Measurements from ENCODE around the gene HAPSTR1. TPM values are rescaled to one million over a fixed set of nuclear protein-coding genes. Genes with fewer than 3 reads are reported as not detected.

HAPSTR1 gene
- polyA plus RNA-seq, 1 donor (not counting 4 experiments of a cell fraction or from before 2014, with no cell fraction given), result 46.5 TPM

DNA sequence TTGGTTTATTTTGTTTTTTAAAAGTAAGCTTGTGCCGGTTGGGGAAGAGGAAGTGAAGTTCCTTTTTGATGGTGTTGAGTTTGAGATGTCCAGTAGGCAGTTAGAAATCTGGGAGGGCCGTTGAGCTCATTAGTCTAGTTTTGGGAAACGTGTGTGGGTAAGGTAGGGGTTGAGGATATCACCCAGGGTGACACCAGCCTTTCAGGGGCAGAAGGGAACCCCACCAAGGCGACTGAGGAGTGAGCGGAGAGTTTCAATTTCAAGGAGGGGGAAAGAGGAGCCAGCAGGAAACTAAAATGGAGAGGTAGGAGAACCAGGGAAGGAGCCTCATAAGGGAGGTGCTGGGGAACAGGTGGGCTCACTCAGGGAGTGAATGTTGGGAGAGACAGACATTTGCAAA is 22.7 kb downstream of the HAPSTR1 start:
- Histone ChIP-seq H3K4me3 (ENCODE audit: control insufficient read depth in 2 of 3, extremely low read depth in 1 of 3, insufficient read depth in 2 of 3, low read depth in 1 of 3, low read length in 3 of 3) (no peak overlapping the region), H3K27ac (ENCODE audit: control insufficient read depth, insufficient read depth, low read length) (peak overlapping the region; percentile 15), H3K4me1 (ENCODE audit: control insufficient read depth, extremely low read depth, insufficient read depth, low read length) (peaks cover 59% of the 10 kb centered on the region), H3K9ac (ENCODE audit: control insufficient read depth, extremely low read depth, insufficient read depth, low read length) (no peak overlapping the region), H3K9me3 (ENCODE audit: control insufficient read depth, low read depth, low read length) (no peaks in the 10 kb centered on the region), H3K9me1 (ENCODE audit: control insufficient read depth, extremely low read depth, insufficient read depth, low read length) (peaks cover 4% of the 10 kb centered on the region), H3K79me2 (ENCODE audit: control insufficient read depth, insufficient read depth, low read length) (peaks cover 97% of the 10 kb centered on the region), H2AFZ (ENCODE audit: control insufficient read depth, low read length) (no peak overlapping the region), H4K20me1 (ENCODE audit: control insufficient read depth, extremely low read depth, insufficient read depth, low read length) (peaks cover 37% of the 10 kb centered on the region), H3K4me2 (ENCODE audit: control insufficient read depth, extremely low read depth, insufficient read depth, low read depth, low read length) (no peak overlapping the region), H3K36me3 (ENCODE audit: control insufficient read depth in 2 of 2, extremely low read depth in 1 of 2, insufficient read depth in 2 of 2, low read length in 2 of 2) (peaks cover 21 to 42% of the 10 kb centered on the region in 2 experiments), H3K27me3 (ENCODE audit: control insufficient read depth, extremely low read depth, insufficient read depth, low read length) (no peaks in the 10 kb centered on the region)
- dilution Hi-C loops (cut with MboI; ENCODE audit: extremely low pct_ligation_motif_present, low sequenced_read_pairs), result loop anchor here (25.0 kb wide), 1 partner anchor 177 kb away; no protein-coding TSS in a partner anchor
- TF ChIP-seq, protein P1, sequence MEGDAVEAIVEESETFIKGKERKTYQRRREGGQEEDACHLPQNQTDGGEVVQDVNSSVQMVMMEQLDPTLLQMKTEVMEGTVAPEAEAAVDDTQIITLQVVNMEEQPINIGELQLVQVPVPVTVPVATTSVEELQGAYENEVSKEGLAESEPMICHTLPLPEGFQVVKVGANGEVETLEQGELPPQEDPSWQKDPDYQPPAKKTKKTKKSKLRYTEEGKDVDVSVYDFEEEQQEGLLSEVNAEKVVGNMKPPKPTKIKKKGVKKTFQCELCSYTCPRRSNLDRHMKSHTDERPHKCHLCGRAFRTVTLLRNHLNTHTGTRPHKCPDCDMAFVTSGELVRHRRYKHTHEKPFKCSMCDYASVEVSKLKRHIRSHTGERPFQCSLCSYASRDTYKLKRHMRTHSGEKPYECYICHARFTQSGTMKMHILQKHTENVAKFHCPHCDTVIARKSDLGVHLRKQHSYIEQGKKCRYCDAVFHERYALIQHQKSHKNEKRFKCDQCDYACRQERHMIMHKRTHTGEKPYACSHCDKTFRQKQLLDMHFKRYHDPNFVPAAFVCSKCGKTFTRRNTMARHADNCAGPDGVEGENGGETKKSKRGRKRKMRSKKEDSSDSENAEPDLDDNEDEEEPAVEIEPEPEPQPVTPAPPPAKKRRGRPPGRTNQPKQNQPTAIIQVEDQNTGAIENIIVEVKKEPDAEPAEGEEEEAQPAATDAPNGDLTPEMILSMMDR (optimal IDR thresholded peaks at IDR 0.05 in 1 of 3, IDR thresholded peaks at IDR 0.05 in 1 of 3, conservative IDR thresholded peaks at IDR 0.05 in 1 of 3; ENCODE audit: extremely low read depth in 1 of 3, insufficient read depth in 2 of 3, low read length in 3 of 3), result no peak
- TF ChIP-seq EZH2 (IDR thresholded peaks at IDR 0.05; ENCODE audit: low read length), result no peak
- DNase-seq (ENCODE audit: low read depth, low spot score), result no peak
- FAIRE-seq, result no peak

DNA sequence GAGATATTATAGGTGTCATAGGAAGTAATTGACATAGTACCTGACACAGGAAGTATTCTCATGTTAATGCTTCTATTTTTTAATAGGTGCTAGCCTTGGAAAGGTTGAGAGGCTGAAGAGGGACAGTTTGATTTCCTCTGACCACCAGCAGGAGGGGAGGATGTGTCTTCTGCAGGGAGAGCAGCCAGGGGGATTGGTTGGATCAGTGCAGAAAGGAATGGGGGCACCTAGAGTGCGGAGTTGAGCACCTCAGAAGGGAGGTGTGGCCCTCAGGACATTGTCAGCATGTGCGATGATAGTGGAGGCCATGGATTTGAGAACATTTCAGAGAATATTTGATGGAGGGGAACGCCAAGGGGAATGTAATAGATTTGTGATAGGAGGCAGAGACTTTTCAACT is 23.4 kb downstream of the HAPSTR1 start:
- dilution Hi-C loops (cut with MboI; ENCODE audit: extremely low pct_ligation_motif_present, low sequenced_read_pairs), result loop anchor here (25.0 kb wide), 1 partner anchor 178 kb away; no protein-coding TSS in a partner anchor
- Histone ChIP-seq H4K20me1 (ENCODE audit: control insufficient read depth, extremely low read depth, insufficient read depth, low read length) (peaks cover 36% of the 10 kb centered on the region), H3K79me2 (ENCODE audit: control insufficient read depth, insufficient read depth, low read length) (peaks cover 97% of the 10 kb centered on the region), H3K4me1 (ENCODE audit: control insufficient read depth, extremely low read depth, insufficient read depth, low read length) (peaks cover 52% of the 10 kb centered on the region), H3K4me3 (ENCODE audit: control insufficient read depth in 2 of 3, extremely low read depth in 1 of 3, insufficient read depth in 2 of 3, low read depth in 1 of 3, low read length in 3 of 3) (no peak overlapping the region), H3K9me1 (ENCODE audit: control insufficient read depth, extremely low read depth, insufficient read depth, low read length) (peaks cover 2% of the 10 kb centered on the region), H3K36me3 (ENCODE audit: control insufficient read depth in 2 of 2, extremely low read depth in 1 of 2, insufficient read depth in 2 of 2, low read length in 2 of 2) (peaks cover 21 to 37% of the 10 kb centered on the region in 2 experiments), H3K27me3 (ENCODE audit: control insufficient read depth, extremely low read depth, insufficient read depth, low read length) (no peaks in the 10 kb centered on the region), H3K9ac (ENCODE audit: control insufficient read depth, extremely low read depth, insufficient read depth, low read length) (no peak overlapping the region), H3K27ac (ENCODE audit: control insufficient read depth, insufficient read depth, low read length) (peak overlapping the region; percentile 42), H3K4me2 (ENCODE audit: control insufficient read depth, extremely low read depth, insufficient read depth, low read depth, low read length) (peak overlapping the region; percentile 30), H3K9me3 (ENCODE audit: control insufficient read depth, low read depth, low read length) (no peaks in the 10 kb centered on the region), H2AFZ (ENCODE audit: control insufficient read depth, low read length) (no peak overlapping the region)
- TF ChIP-seq, protein P1 (optimal IDR thresholded peaks at IDR 0.05 in 1 of 3, IDR thresholded peaks at IDR 0.05 in 1 of 3, conservative IDR thresholded peaks at IDR 0.05 in 1 of 3; ENCODE audit: extremely low read depth in 1 of 3, insufficient read depth in 2 of 3, low read length in 3 of 3), result no peak
- no peak for TF ChIP-seq EZH2 (IDR thresholded peaks at IDR 0.05; ENCODE audit: low read length)
- FAIRE-seq, result no peak
- no peak for DNase-seq (ENCODE audit: low read depth, low spot score)
